HG02870 (cell line): ENCODE data around the gene PRSS12.
"Not testable (repeated sequence)": the region's sequence is repeated elsewhere in the genome, so short reads cannot be mapped to it uniquely, and the experiment has no call there.

Source experiments
- ATAC-seq: cut with Tn5 transposase; IDR thresholded peaks from one replicate; pipeline ENCODE4 v1.9.1; 2021; ENCODE audit warnings: mild to moderate bottlenecking, moderate library complexity; ENCODE audit not compliant: unreplicated experiment

Gene PRSS12

GRCh38 chr4:118279328-118279727 is 73.5 kb downstream of the PRSS12 start:
- no peak for ATAC-seq

- ATAC-seq = peak; percentile 70
Observed at GRCh38 chr4:118278473-118279274, 74.1 kb downstream of the PRSS12 start.

- ATAC-seq = no peak
Observed at GRCh38 chr4:118277243-118277642, 75.6 kb downstream of the PRSS12 start.

- ATAC-seq = no peak
Observed at GRCh38 chr4:118276580-118276979, 76.2 kb downstream of the PRSS12 start.

- no peak for ATAC-seq
Observed at GRCh38 chr4:118273642-118274041, 79.2 kb downstream of the PRSS12 start.

GRCh38 chr4:118271788-118272187 is 81.0 kb downstream of the PRSS12 start:
- ATAC-seq = no peak

GRCh38 chr4:118270492-118270891 is 82.3 kb downstream of the PRSS12 start:
- no peak for ATAC-seq

- ATAC-seq = no peak
Observed at GRCh38 chr4:118268780-118269179, 84.0 kb downstream of the PRSS12 start.

- ATAC-seq = not testable (repeated sequence)
Observed at GRCh38 chr4:118266145-118266496, 86.7 kb downstream of the PRSS12 start.

GRCh38 chr4:118265312-118266144 is 87.3 kb downstream of the PRSS12 start:
- peak; percentile 71 for ATAC-seq

- no peak for ATAC-seq
Observed at GRCh38 chr4:118264096-118264495, 88.7 kb downstream of the PRSS12 start.

GRCh38 chr4:118260309-118260708 is 92.5 kb downstream of the PRSS12 start:
- no peak for ATAC-seq

- ATAC-seq = no peak
Observed at GRCh38 chr4:118259111-118259510, 93.7 kb downstream of the PRSS12 start.

GRCh38 chr4:118254368-118254767 is 98.4 kb downstream of the PRSS12 start:
- ATAC-seq = no peak

- no peak for ATAC-seq
Observed at GRCh38 chr4:118249890-118250289, 102.9 kb downstream of the PRSS12 start.

GRCh38 chr4:118237531-118237930 is 115.3 kb downstream of the PRSS12 start:
- ATAC-seq = no peak

- no peak for ATAC-seq
Observed at GRCh38 chr4:118235566-118236120, 117.2 kb downstream of the PRSS12 start.
